GM19239 (cell line): ENCODE data around the gene NSUN7.

Experiments
- DNase-seq: peaks from one replicate; pipeline ENCODE4 v3.0.0; 2011; ENCODE audit warnings: low spot score; ENCODE audit not compliant: insufficient read length
- FAIRE-seq: peaks from 2 replicates; lab custom pipeline; 2011; peaks lifted over from hg19 to GRCh38; lab: Jason Lieb, UNC

NSUN7 gene

GRCh38 chr4:40731792-40732245 lies 17.9 kb upstream of the NSUN7 start:
- FAIRE-seq (peak; percentile 92), DNase-seq (no peak)

- DNase-seq: no peak
- FAIRE-seq: no peak
Measured at GRCh38 chr4:40733752-40734151, 16.0 kb upstream of the NSUN7 start.

GRCh38 chr4:40734497-40734896 lies 15.3 kb upstream of the NSUN7 start:
- FAIRE-seq (no peak), DNase-seq (no peak)

GRCh38 chr4:40736910-40737309 lies 12.8 kb upstream of the NSUN7 start:
- peak; percentile 91 for FAIRE-seq
- no peak for DNase-seq

GRCh38 chr4:40737879-40738278 lies 11.9 kb upstream of the NSUN7 start:
- FAIRE-seq: no peak

GRCh38 chr4:40739347-40739746 lies 10.4 kb upstream of the NSUN7 start:
- no peak for FAIRE-seq
- no peak for DNase-seq

More at GRCh38 chr4:40737879-40738278, 11.9 kb upstream of the NSUN7 start:
- DNase-seq: no peak

- no peak for FAIRE-seq
- no peak for DNase-seq
Measured at GRCh38 chr4:40744218-40744617, 5.5 kb upstream of the NSUN7 start.

- no peak for FAIRE-seq
- DNase-seq: no peak
Measured at GRCh38 chr4:40745285-40745984, 4.3 kb upstream of the NSUN7 start.

GRCh38 chr4:40747207-40747835 lies 2.4 kb upstream of the NSUN7 start:
- DNase-seq (no peak), FAIRE-seq (no peak)

GRCh38 chr4:40750461-40751258 lies 905 bp downstream of the NSUN7 start:
- DNase-seq: no peak
- FAIRE-seq: peak; percentile 48

GRCh38 chr4:40755616-40756015 lies 5.9 kb downstream of the NSUN7 start:
- FAIRE-seq (no peak), DNase-seq (no peak)

GRCh38 chr4:40763228-40763716 lies 13.5 kb downstream of the NSUN7 start:
- peak; percentile 52 for DNase-seq
- FAIRE-seq: peak; percentile 95

GRCh38 chr4:40769266-40769665 lies 19.5 kb downstream of the NSUN7 start:
- no peak for DNase-seq
- no peak for FAIRE-seq

GRCh38 chr4:40778090-40778489 lies 28.3 kb downstream of the NSUN7 start:
- FAIRE-seq (peak; percentile 37), DNase-seq (no peak)

- FAIRE-seq (no peak), DNase-seq (no peak)
Measured at GRCh38 chr4:40782876-40783275, 33.1 kb downstream of the NSUN7 start.

GRCh38 chr4:40785727-40786126 lies 36.0 kb downstream of the NSUN7 start:
- FAIRE-seq (no peak), DNase-seq (no peak)

GRCh38 chr4:40788331-40788730 lies 38.6 kb downstream of the NSUN7 start:
- FAIRE-seq: no peak
- DNase-seq: no peak

GRCh38 chr4:40789031-40789430 lies 39.3 kb downstream of the NSUN7 start:
- FAIRE-seq (no peak), DNase-seq (no peak)

GRCh38 chr4:40789771-40790170 lies 40.0 kb downstream of the NSUN7 start:
- no peak for DNase-seq
- FAIRE-seq: no peak

- DNase-seq: no peak
- FAIRE-seq: peak; percentile 75
Measured at GRCh38 chr4:40800064-40800463, 50.3 kb downstream of the NSUN7 start.

GRCh38 chr4:40804598-40804997 lies 54.8 kb downstream of the NSUN7 start:
- DNase-seq (no peak), FAIRE-seq (no peak)
